DND-41 (cell line): Measurements from ENCODE around the gene TRAF1.

Source experiments
- EZH2 ChIP-seq: IDR thresholded peaks from 3 replicates; pipeline ENCODE4 v1.6.1; 2012; ENCODE audit warnings: borderline replicate concordance, low read depth, mild to moderate bottlenecking, moderate library complexity, low read length, inconsistent platforms; ENCODE audit not compliant: severe bottlenecking
- TF ChIP-seq, protein P1 (sequence below): IDR thresholded peaks from 2 replicates; pipeline ENCODE4 v1.5.1; 2012; ENCODE audit warnings: borderline replicate concordance, low read length, moderate library complexity, mild to moderate bottlenecking; ENCODE audit not compliant: poor library complexity, severe bottlenecking; ENCODE audit errors: extremely low read depth

DNA sequence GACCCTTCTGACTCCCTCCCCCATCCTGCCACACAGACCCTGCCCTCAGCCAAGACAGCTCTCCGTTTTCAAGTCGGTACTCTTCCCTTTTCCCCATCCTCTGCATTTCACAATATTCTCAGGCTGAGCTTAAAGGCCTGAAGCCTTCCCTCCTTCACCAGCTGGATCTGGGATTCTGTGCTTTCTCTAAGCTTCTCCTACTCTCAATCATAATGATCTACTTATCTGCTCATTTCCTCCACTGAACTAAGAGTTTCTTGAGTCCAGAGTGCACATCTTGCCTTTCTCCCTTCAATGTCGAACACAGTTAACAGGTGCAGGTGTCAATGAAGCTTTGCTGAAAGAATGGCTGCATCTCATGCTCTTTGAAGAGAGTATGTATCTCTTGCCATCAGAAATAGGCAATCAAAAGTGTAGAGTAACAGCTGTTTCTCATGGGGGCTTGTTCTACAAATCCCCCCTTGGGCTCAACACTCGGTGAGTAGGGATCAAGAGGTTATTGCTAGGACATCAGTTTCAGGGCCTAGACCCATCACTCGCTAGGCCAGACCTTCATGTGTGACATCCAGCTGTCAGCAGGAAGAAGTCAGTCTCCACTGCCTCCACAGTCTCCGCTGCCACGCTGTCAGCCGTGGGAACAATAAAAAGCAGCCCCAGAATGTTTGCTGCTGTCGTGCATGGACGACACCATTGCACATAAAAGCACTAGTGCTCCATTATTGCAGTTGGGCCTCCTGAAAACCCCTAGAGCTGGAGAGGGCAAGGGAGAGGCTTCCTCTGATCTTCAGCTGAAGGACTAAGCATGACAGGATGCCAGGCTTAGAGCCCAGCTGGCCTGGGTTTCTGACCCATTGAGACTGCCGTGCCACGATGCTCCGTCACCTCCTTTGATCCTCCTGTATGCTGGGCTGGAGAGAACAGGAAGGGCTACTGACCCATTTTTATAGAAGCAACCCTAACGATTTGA is 23.7 kb downstream of the TRAF1 start:
- TF ChIP-seq, protein P1, sequence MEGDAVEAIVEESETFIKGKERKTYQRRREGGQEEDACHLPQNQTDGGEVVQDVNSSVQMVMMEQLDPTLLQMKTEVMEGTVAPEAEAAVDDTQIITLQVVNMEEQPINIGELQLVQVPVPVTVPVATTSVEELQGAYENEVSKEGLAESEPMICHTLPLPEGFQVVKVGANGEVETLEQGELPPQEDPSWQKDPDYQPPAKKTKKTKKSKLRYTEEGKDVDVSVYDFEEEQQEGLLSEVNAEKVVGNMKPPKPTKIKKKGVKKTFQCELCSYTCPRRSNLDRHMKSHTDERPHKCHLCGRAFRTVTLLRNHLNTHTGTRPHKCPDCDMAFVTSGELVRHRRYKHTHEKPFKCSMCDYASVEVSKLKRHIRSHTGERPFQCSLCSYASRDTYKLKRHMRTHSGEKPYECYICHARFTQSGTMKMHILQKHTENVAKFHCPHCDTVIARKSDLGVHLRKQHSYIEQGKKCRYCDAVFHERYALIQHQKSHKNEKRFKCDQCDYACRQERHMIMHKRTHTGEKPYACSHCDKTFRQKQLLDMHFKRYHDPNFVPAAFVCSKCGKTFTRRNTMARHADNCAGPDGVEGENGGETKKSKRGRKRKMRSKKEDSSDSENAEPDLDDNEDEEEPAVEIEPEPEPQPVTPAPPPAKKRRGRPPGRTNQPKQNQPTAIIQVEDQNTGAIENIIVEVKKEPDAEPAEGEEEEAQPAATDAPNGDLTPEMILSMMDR, result no peak
- TF ChIP-seq EZH2, result no peak
